Astrocyte (in vitro differentiated cells and primary cell): Measurements from ENCODE around the gene BPHL. TPM values are rescaled to one million over a fixed set of nuclear protein-coding genes. Genes with fewer than 3 reads are reported as not detected.

ENCODE experiments used
- DNase-seq: peaks from one replicate; pipeline ENCODE4 v3.0.0-alpha.2; 2010; ENCODE audit warnings: low read depth
- FAIRE-seq: peaks from 2 replicates; lab custom pipeline; 2011; peaks lifted over from hg19 to GRCh38; lab: Jason Lieb, UNC
- H2AFZ ChIP-seq: 2 replicates; pipeline ENCODE4 v1.6.0; 2012; ENCODE audit warnings: low read depth, low read length, inconsistent platforms
- H3K27ac ChIP-seq: 2 replicates; pipeline ENCODE4 v1.5.1; 2011; ENCODE audit warnings: low read depth, low read length, inconsistent platforms
- H3K27me3 ChIP-seq: 2 replicates; pipeline ENCODE4 v1.6.0; 2011; ENCODE audit warnings: low read length, inconsistent platforms; ENCODE audit not compliant: insufficient read depth
- H3K36me3 ChIP-seq: 2 replicates; pipeline ENCODE4 v1.5.1; 2011; ENCODE audit warnings: low read length, inconsistent platforms; ENCODE audit not compliant: insufficient read depth
- H3K4me1 ChIP-seq: 2 replicates; pipeline ENCODE4 v1.5.1; 2011; ENCODE audit warnings: low read length, inconsistent platforms; ENCODE audit not compliant: insufficient read depth
- H3K4me2 ChIP-seq: 2 replicates; pipeline ENCODE4 v1.6.0; 2012; ENCODE audit warnings: low read length, inconsistent platforms
- H3K4me3 ChIP-seq: 2 replicates; pipeline ENCODE4 v1.5.1; 2011; ENCODE audit warnings: low read depth, mild to moderate bottlenecking, low read length, inconsistent platforms; ENCODE audit not compliant: insufficient read depth
- H3K79me2 ChIP-seq: 2 replicates; pipeline ENCODE4 v1.6.0; 2012; ENCODE audit warnings: mild to moderate bottlenecking, low read length, inconsistent platforms; ENCODE audit not compliant: insufficient read depth
- H3K9ac ChIP-seq: 2 replicates; pipeline ENCODE4 v1.6.0; 2012; ENCODE audit warnings: mild to moderate bottlenecking, low read length, inconsistent platforms
- H3K9me3 ChIP-seq: 2 replicates; pipeline ENCODE4 v1.5.1; 2012; ENCODE audit warnings: low read depth, mild to moderate bottlenecking, low read length, inconsistent platforms; ENCODE audit not compliant: insufficient read depth
- H4K20me1 ChIP-seq: 2 replicates; pipeline ENCODE4 v1.6.0; 2012; ENCODE audit warnings: low read length, inconsistent platforms; ENCODE audit not compliant: insufficient read depth
- H3K27ac Mint-ChIP-seq: one replicate; pipeline ENCODE4 v1.8.0; 2021; ENCODE audit warnings: mild to moderate bottlenecking, mixed read lengths; ENCODE audit not compliant: unreplicated experiment
- H3K27me3 Mint-ChIP-seq: one replicate; pipeline ENCODE4 v1.8.0; 2021; ENCODE audit warnings: low read depth, mixed read lengths; ENCODE audit not compliant: unreplicated experiment
- H3K36me3 Mint-ChIP-seq: one replicate; pipeline ENCODE4 v1.8.0; 2021; ENCODE audit warnings: low read depth, mixed read lengths; ENCODE audit not compliant: unreplicated experiment
- H3K4me1 Mint-ChIP-seq: one replicate; pipeline ENCODE4 v1.8.0; 2021; ENCODE audit warnings: low read depth, mixed read lengths; ENCODE audit not compliant: unreplicated experiment
- H3K4me3 Mint-ChIP-seq: one replicate; pipeline ENCODE4 v1.8.0; 2021; ENCODE audit warnings: mild to moderate bottlenecking, moderate library complexity, mixed read lengths; ENCODE audit not compliant: unreplicated experiment
- H3K9me3 Mint-ChIP-seq: one replicate; pipeline ENCODE4 v1.8.0; 2021; ENCODE audit warnings: mild to moderate bottlenecking, mixed read lengths; ENCODE audit not compliant: unreplicated experiment
- EZH2 ChIP-seq: IDR thresholded peaks from 2 replicates; pipeline ENCODE4 v1.6.1; 2012; ENCODE audit warnings: mild to moderate bottlenecking, low read length, inconsistent platforms; ENCODE audit not compliant: insufficient read depth
- total RNA-seq: library from RNA; stranded (reverse); gene quantifications from 2 replicates; pipeline ENCODE4 v1.2.1, GENCODE V29; 2021
- TF ChIP-seq, protein P1 (sequence below): IDR thresholded peaks from 2 replicates; pipeline ENCODE4 v1.5.1; 2011; ENCODE audit warnings: low read depth, mild to moderate bottlenecking, inconsistent platforms, low read length, moderate library complexity; ENCODE audit not compliant: insufficient read depth

Gene BPHL
- total RNA-seq, 1 donor from 2014 or later: 22.7 TPM

DNA sequence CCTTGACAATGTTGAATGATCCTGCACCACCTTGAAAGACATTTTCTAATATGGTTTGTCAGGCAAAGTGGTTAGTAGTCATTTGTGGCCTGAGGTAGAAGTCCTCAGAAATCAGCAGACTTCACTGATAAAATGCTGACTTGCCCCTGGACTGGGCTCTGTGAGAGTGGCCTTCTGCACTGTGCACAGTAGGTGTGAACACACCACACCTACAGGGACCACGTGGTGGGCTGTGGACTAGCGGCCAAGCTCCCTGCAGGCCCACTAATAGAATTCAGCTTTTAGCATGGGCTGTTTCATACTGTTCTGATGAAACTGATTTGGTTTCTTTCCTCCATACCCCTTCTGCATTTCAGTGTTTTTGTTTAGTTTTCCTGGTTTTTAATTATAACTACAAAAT lies 7.3 kb downstream of the BPHL start:
- Histone ChIP-seq H3K4me1 (no peaks in the 10 kb centered on the region), H4K20me1 (no peaks in the 10 kb centered on the region), H2AFZ (no peak overlapping the region), H3K27me3 (no peaks in the 10 kb centered on the region), H3K79me2 (no peaks in the 10 kb centered on the region), H3K36me3 (peaks cover 3% of the 10 kb centered on the region), H3K9ac (no peak overlapping the region), H3K4me3 (no peak overlapping the region), H3K27ac (no peak overlapping the region), H3K4me2 (no peak overlapping the region), H3K9me3 (no peaks in the 10 kb centered on the region)
- no peak for FAIRE-seq
- no peak for TF ChIP-seq EZH2
- TF ChIP-seq, protein P1, sequence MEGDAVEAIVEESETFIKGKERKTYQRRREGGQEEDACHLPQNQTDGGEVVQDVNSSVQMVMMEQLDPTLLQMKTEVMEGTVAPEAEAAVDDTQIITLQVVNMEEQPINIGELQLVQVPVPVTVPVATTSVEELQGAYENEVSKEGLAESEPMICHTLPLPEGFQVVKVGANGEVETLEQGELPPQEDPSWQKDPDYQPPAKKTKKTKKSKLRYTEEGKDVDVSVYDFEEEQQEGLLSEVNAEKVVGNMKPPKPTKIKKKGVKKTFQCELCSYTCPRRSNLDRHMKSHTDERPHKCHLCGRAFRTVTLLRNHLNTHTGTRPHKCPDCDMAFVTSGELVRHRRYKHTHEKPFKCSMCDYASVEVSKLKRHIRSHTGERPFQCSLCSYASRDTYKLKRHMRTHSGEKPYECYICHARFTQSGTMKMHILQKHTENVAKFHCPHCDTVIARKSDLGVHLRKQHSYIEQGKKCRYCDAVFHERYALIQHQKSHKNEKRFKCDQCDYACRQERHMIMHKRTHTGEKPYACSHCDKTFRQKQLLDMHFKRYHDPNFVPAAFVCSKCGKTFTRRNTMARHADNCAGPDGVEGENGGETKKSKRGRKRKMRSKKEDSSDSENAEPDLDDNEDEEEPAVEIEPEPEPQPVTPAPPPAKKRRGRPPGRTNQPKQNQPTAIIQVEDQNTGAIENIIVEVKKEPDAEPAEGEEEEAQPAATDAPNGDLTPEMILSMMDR: no peak
- H3K36me3 Mint-ChIP-seq: peaks cover 4% of the 10 kb centered on the region
- H3K27me3 Mint-ChIP-seq: no peaks in the 10 kb centered on the region
- H3K4me1 Mint-ChIP-seq: no peaks in the 10 kb centered on the region
- DNase-seq: no peak
- H3K4me3 Mint-ChIP-seq: no peak overlapping the region
- no peak overlapping the region for H3K27ac Mint-ChIP-seq
- no peaks in the 10 kb centered on the region for H3K9me3 Mint-ChIP-seq

DNA sequence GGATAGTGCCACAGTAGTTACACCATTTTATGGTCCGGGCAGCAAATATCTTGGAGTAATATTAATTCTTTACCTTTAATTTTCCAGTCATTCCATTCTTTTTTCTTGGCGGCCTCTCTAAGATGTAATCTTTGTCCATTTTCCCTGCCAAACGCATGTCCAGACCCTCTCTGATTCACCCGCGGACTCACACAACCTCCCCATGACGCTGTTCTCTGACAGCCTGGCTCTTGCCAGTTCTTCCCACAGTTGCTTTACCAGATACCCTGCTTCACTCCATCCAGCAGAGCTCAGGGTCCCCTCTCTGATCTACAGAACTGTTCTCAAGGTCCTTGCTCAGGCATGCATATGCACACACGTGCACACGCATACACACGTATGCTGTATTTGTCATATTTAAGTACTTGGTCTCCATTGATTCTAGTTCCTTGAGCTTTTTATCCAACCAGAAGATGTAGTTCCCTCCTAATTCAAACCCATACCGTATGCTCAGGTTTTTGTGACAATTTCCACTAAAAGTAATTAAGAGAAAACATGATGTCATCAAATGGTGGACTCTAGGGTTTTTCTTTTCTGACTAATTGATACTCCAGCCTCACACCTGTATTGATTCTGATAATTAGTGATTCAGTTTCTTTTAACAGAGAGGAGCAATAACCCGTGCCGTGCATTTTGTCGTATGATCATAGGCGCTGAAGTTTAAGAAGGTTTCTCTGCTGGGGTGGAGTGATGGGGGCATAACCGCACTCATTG lies 10.0 kb downstream of the BPHL start:
- no peak overlapping the region for H3K4me2 ChIP-seq
- Mint-ChIP-seq H3K4me3 (no peak overlapping the region), H3K4me1 (no peaks in the 10 kb centered on the region), H3K27me3 (no peaks in the 10 kb centered on the region), H3K9me3 (no peaks in the 10 kb centered on the region), H3K27ac (no peak overlapping the region), H3K36me3 (peaks cover 21% of the 10 kb centered on the region)
- FAIRE-seq (no peak), DNase-seq (no peak)
- no peaks in the 10 kb centered on the region for H3K4me1 ChIP-seq
- TF ChIP-seq, protein P1: no peak
- no peak for TF ChIP-seq EZH2
- H3K9me3 ChIP-seq: no peaks in the 10 kb centered on the region
- no peaks in the 10 kb centered on the region for H4K20me1 ChIP-seq
- no peak overlapping the region for H3K9ac ChIP-seq
- no peak overlapping the region for H3K4me3 ChIP-seq
- H3K79me2 ChIP-seq: no peaks in the 10 kb centered on the region
- H3K27ac ChIP-seq: no peak overlapping the region
- H3K27me3 ChIP-seq: no peaks in the 10 kb centered on the region
- no peak overlapping the region for H2AFZ ChIP-seq
- peaks cover 3% of the 10 kb centered on the region for H3K36me3 ChIP-seq

DNA sequence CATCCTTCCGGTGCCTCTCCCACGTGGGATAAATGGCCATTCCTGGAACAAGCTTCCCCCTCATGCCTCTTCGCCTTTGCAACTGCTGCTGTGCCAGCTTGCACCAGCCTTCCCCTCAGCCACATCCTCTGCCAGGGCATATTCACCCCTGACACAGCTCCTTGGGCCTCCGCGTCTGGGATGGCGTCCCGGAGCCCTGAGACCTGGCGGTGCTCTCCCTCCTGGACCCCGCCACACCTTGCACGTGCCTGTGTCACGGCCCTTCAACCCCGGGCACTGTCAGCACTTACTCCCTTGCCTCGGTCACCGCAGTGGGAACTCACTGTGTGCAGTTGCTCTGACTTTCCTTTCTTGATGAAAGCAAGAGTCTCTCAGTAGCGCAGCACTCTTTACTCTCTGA lies 13.2 kb downstream of the BPHL start:
- no peak overlapping the region for H3K9ac ChIP-seq
- H3K4me2 ChIP-seq: no peak overlapping the region
- Mint-ChIP-seq H3K27ac (no peak overlapping the region), H3K4me1 (peaks cover 5% of the 10 kb centered on the region), H3K27me3 (no peaks in the 10 kb centered on the region), H3K9me3 (no peaks in the 10 kb centered on the region), H3K4me3 (no peak overlapping the region), H3K36me3 (peaks cover 34% of the 10 kb centered on the region)
- no peak overlapping the region for H3K4me3 ChIP-seq
- no peak for DNase-seq
- H4K20me1 ChIP-seq: no peaks in the 10 kb centered on the region
- no peak for FAIRE-seq
- peaks cover 3% of the 10 kb centered on the region for H3K36me3 ChIP-seq
- no peaks in the 10 kb centered on the region for H3K9me3 ChIP-seq
- no peak overlapping the region for H3K27ac ChIP-seq
- no peaks in the 10 kb centered on the region for H3K27me3 ChIP-seq
- H3K79me2 ChIP-seq: no peaks in the 10 kb centered on the region
- TF ChIP-seq, protein P1: no peak
- TF ChIP-seq EZH2: no peak
- no peak overlapping the region for H2AFZ ChIP-seq
- no peaks in the 10 kb centered on the region for H3K4me1 ChIP-seq
